Umbilical cord (tissue), 2 donors: Measurements from ENCODE around the gene GADD45A. TPM values are rescaled to one million over a fixed set of nuclear protein-coding genes. Genes with fewer than 3 reads are reported as not detected.
"Not testable (repeated sequence)": the region's sequence is repeated elsewhere in the genome, so short reads cannot be mapped to it uniquely, and the experiment has no call there.

Experiments
- DNase-seq: peaks from one replicate; pipeline ENCODE4 v3.0.0-alpha.2; 2015; ENCODE audit warnings: low spot score
- total RNA-seq: library from RNA; depleted of rRNA; stranded (reverse); fragments of >200 nt; gene quantifications from one replicate; pipeline ENCODE4 v1.2.3, GENCODE V29; 2014; ENCODE audit warnings: low replicate concordance; ENCODE audit not compliant: insufficient read depth

Gene GADD45A
- 33.0 TPM for total RNA-seq

- peak; percentile 100 for DNase-seq
These were observed at the start of gene GADD45A for GRCh38 chr1:67685067-67685557. Gene GADD45A, plus strand, starts transcription at chr1:67685201. Its CDS starts 294 bp downstream, at chr1:67685495.

- no peak for DNase-seq
These were observed 48.9 kb upstream of the GADD45A start for GRCh38 chr1:67636146-67636545.

- no peak for DNase-seq
These were observed 45.6 kb upstream of the GADD45A start for GRCh38 chr1:67639361-67639760.

- no peak for DNase-seq
These were observed 42.4 kb upstream of the GADD45A start for GRCh38 chr1:67642629-67643028.

GRCh38 chr1:67644566-67644965, 40.4 kb upstream of the GADD45A start:
- no peak for DNase-seq

- peak; percentile 11 for DNase-seq
These were observed 39.4 kb upstream of the GADD45A start for GRCh38 chr1:67645495-67646144.

GRCh38 chr1:67646145-67647035, 38.6 kb upstream of the GADD45A start:
- peak; percentile 82 for DNase-seq

GRCh38 chr1:67647036-67647798, 37.8 kb upstream of the GADD45A start:
- DNase-seq = peak; percentile 52

GRCh38 chr1:67647814-67648358, 37.1 kb upstream of the GADD45A start:
- DNase-seq = no peak

- DNase-seq = no peak
These were observed 36.2 kb upstream of the GADD45A start for GRCh38 chr1:67648582-67649326.

- no peak for DNase-seq
These were observed 34.9 kb upstream of the GADD45A start for GRCh38 chr1:67650061-67650460.

GRCh38 chr1:67651031-67651430, 34.0 kb upstream of the GADD45A start:
- no peak for DNase-seq

GRCh38 chr1:67652800-67653199, 32.2 kb upstream of the GADD45A start:
- DNase-seq = no peak

GRCh38 chr1:67653304-67653703, 31.7 kb upstream of the GADD45A start:
- no peak for DNase-seq

- no peak for DNase-seq
These were observed 29.4 kb upstream of the GADD45A start for GRCh38 chr1:67655581-67655980.

GRCh38 chr1:67657152-67657551, 27.8 kb upstream of the GADD45A start:
- DNase-seq = not testable (repeated sequence)

GRCh38 chr1:67659229-67659628, 25.8 kb upstream of the GADD45A start:
- no peak for DNase-seq

GRCh38 chr1:67662884-67663283, 22.1 kb upstream of the GADD45A start:
- DNase-seq = no peak

- DNase-seq = no peak
These were observed 21.0 kb upstream of the GADD45A start for GRCh38 chr1:67664048-67664447.

GRCh38 chr1:67665307-67665706, 19.7 kb upstream of the GADD45A start:
- not testable (repeated sequence) for DNase-seq

GRCh38 chr1:67666636-67667035, 18.4 kb upstream of the GADD45A start:
- DNase-seq = no peak
